NCI-H82 treated with DMSO at 0.1 percent for 48 hours (cell line): ENCODE measurements around the gene TAS2R46.
"Not testable (repeated sequence)": the region's sequence is repeated elsewhere in the genome, so short reads cannot be mapped to it uniquely, and the experiment has no call there.

ENCODE experiments used
- DNase-seq: peaks from one replicate; lab custom pipeline; 2025; ENCODE audit not compliant: unreplicated experiment; lab: John Stamatoyannopoulos, UW

TAS2R46 gene

GRCh38 chr12:11062194-11062593, at the start of gene TAS2R46:
TSS of gene TAS2R46 (minus strand) at chr12:11062294. CDS start at chr12:11062294, 0 bp downstream.
- DNase-seq, result not testable (repeated sequence)

- not testable (repeated sequence) for DNase-seq
These were observed 49.1 kb upstream of the TAS2R46 start for GRCh38 chr12:11111213-11111612.

GRCh38 chr12:11108862-11109261, 46.8 kb upstream of the TAS2R46 start:
- no peak for DNase-seq

GRCh38 chr12:11107719-11108118, 45.6 kb upstream of the TAS2R46 start:
- no peak for DNase-seq

- DNase-seq, result no peak
These were observed 44.2 kb upstream of the TAS2R46 start for GRCh38 chr12:11106288-11106687.

GRCh38 chr12:11105546-11105945, 43.5 kb upstream of the TAS2R46 start:
- DNase-seq, result no peak

- DNase-seq, result not testable (repeated sequence)
These were observed 32.8 kb upstream of the TAS2R46 start for GRCh38 chr12:11094910-11095309.

GRCh38 chr12:11092128-11092527, 30.0 kb upstream of the TAS2R46 start, which contains the start of gene TAS2R43:
TSS of gene TAS2R43 (minus strand) at chr12:11092313. CDS start at chr12:11092229, 84 bp downstream.
- no peak for DNase-seq

- no peak for DNase-seq
These were observed 27.2 kb upstream of the TAS2R46 start for GRCh38 chr12:11089246-11089645.

- DNase-seq, result no peak
These were observed 23.3 kb upstream of the TAS2R46 start for GRCh38 chr12:11085419-11085818.

- DNase-seq, result no peak
These were observed 19.9 kb upstream of the TAS2R46 start for GRCh38 chr12:11081987-11082386.

GRCh38 chr12:11078246-11078645, 16.2 kb upstream of the TAS2R46 start:
- DNase-seq, result no peak

GRCh38 chr12:11075642-11076041, 13.5 kb upstream of the TAS2R46 start:
- no peak for DNase-seq

- no peak for DNase-seq
These were observed 9.3 kb upstream of the TAS2R46 start for GRCh38 chr12:11071414-11071813.

GRCh38 chr12:11070999-11071398, 8.9 kb upstream of the TAS2R46 start:
- no peak for DNase-seq

- DNase-seq, result no peak
These were observed 7.8 kb upstream of the TAS2R46 start for GRCh38 chr12:11069854-11070365.

- no peak for DNase-seq
These were observed 5.4 kb upstream of the TAS2R46 start for GRCh38 chr12:11067514-11067913.

GRCh38 chr12:11059784-11060183, 2.3 kb downstream of the TAS2R46 start:
- no peak for DNase-seq

GRCh38 chr12:11059041-11059440, 3.1 kb downstream of the TAS2R46 start:
- no peak for DNase-seq

- DNase-seq, result no peak
These were observed 6.8 kb downstream of the TAS2R46 start for GRCh38 chr12:11055306-11055705.

GRCh38 chr12:11049806-11050531, 12.1 kb downstream of the TAS2R46 start:
- DNase-seq, result not testable (repeated sequence)

- DNase-seq, result not testable (repeated sequence)
These were observed 20.7 kb downstream of the TAS2R46 start for GRCh38 chr12:11041366-11041765.

GRCh38 chr12:11040162-11040561, 21.9 kb downstream of the TAS2R46 start:
- DNase-seq, result no peak
